GM23338 (cell line): Measurements from ENCODE around the gene PARD6B. TPM values are rescaled to one million over a fixed set of nuclear protein-coding genes. Genes with fewer than 3 reads are reported as not detected.
"Not testable (repeated sequence)": the region's sequence is repeated elsewhere in the genome, so short reads cannot be mapped to it uniquely, and the experiment has no call there.

Experiments used
- ATAC-seq: fragments of 200-7000 bp; cut with Tn5 transposase; 3 replicates; pipeline ENCODE4 v1.9.1; 2020
- DNase-seq: peaks from one replicate; pipeline ENCODE4 v3.0.0-alpha.2; 2015; ENCODE audit warnings: low spot score
- H2AFZ ChIP-seq: fragments of 200-600 bp; sonication (generic); 2 replicates; pipeline ENCODE4 v1.8.0; 2016; ENCODE audit warnings: antibody characterized with exemption, mild to moderate bottlenecking, moderate library complexity
- H3F3A ChIP-seq: fragments of 200-600 bp; sonication (generic); replicated peaks from 2 replicates; pipeline ENCODE4 v1.8.0; 2017; ENCODE audit warnings: antibody characterized with exemption, mixed run types, low read depth
- H3K27ac ChIP-seq: fragments of 200-600 bp; sonication (generic); 2 replicates; pipeline ENCODE4 v1.6.1; 2016; ENCODE audit warnings: low read depth
- H3K27me3 ChIP-seq: fragments of 200-600 bp; sonication (generic); 2 replicates; pipeline ENCODE4 v1.8.0; 2016; ENCODE audit warnings: mild to moderate bottlenecking, mixed run types, moderate library complexity; ENCODE audit not compliant: insufficient read depth
- H3K36me3 ChIP-seq: fragments of 200-600 bp; sonication (generic); 2 replicates; pipeline ENCODE4 v1.8.0; 2016; ENCODE audit warnings: mild to moderate bottlenecking; ENCODE audit not compliant: insufficient read depth
- H3K4me1 ChIP-seq: fragments of 200-600 bp; sonication (generic); 2 replicates; pipeline ENCODE4 v1.8.0; 2016; ENCODE audit warnings: mild to moderate bottlenecking, moderate library complexity; ENCODE audit not compliant: insufficient read depth
- H3K4me2 ChIP-seq: fragments of 200-600 bp; sonication (generic); 2 replicates; pipeline ENCODE4 v1.7.1; 2017; ENCODE audit warnings: mixed run types
- H3K4me3 ChIP-seq: fragments of 200-600 bp; sonication (generic); 2 replicates; pipeline ENCODE4 v1.6.1; 2016; ENCODE audit warnings: mixed run types
- H3K79me2 ChIP-seq: fragments of 200-600 bp; sonication (generic); replicated peaks from 2 replicates; pipeline ENCODE4 v1.8.0; 2017; ENCODE audit warnings: mild to moderate bottlenecking; ENCODE audit not compliant: insufficient read depth
- H3K9me2 ChIP-seq: fragments of 200-600 bp; sonication (generic); 2 replicates; pipeline ENCODE4 v1.8.0; 2017; ENCODE audit not compliant: insufficient read depth
- H4K20me1 ChIP-seq: fragments of 200-600 bp; sonication (generic); replicated peaks from 2 replicates; pipeline ENCODE4 v1.8.0; 2017; ENCODE audit warnings: mild to moderate bottlenecking; ENCODE audit not compliant: insufficient read depth
- H3K27ac Mint-ChIP-seq: 2 replicates; pipeline ENCODE4 v1.8.0; 2020; ENCODE audit warnings: inconsistent platforms, mild to moderate bottlenecking, moderate library complexity, mixed read lengths
- H3K27me3 Mint-ChIP-seq: 3 replicates; pipeline ENCODE4 v1.8.0; 2022; ENCODE audit warnings: low read depth, mild to moderate bottlenecking, moderate library complexity, mixed read lengths, inconsistent platforms; ENCODE audit not compliant: insufficient read depth, poor library complexity
- H3K36me3 Mint-ChIP-seq: 3 replicates; pipeline ENCODE4 v1.8.0; 2021; ENCODE audit warnings: low read depth, mild to moderate bottlenecking, inconsistent platforms, moderate library complexity, mixed read lengths
- H3K4me1 Mint-ChIP-seq: 3 replicates; pipeline ENCODE4 v1.8.0; 2020; ENCODE audit warnings: mild to moderate bottlenecking, inconsistent platforms, mixed read lengths
- H3K4me3 Mint-ChIP-seq: 3 replicates; pipeline ENCODE4 v1.8.0; 2021; ENCODE audit warnings: moderate library complexity, mild to moderate bottlenecking, inconsistent platforms, mixed read lengths
- H3K9me3 Mint-ChIP-seq: 3 replicates; pipeline ENCODE4 v1.8.0; 2020; ENCODE audit warnings: moderate library complexity, mild to moderate bottlenecking, inconsistent platforms, mixed read lengths
- CREB1 ChIP-seq: fragments of 250-450 bp; sonication (Bioruptor Pico); IDR thresholded peaks from 2 replicates; pipeline ENCODE4 v1.5.0; 2020; ENCODE audit warnings: low read depth, mild to moderate bottlenecking, moderate library complexity
- ETS1 ChIP-seq: IDR thresholded peaks from 2 replicates; pipeline ENCODE4 v1.6.1; 2016; ENCODE audit warnings: antibody characterized with exemption
- EZH2phosphoT487 ChIP-seq: fragments of 200-600 bp; sonication (generic); IDR thresholded peaks from one replicate; pipeline ENCODE4 v1.8.1; 2018; ENCODE audit warnings: antibody characterized with exemption; ENCODE audit not compliant: unreplicated experiment
- POLR2AphosphoS5 ChIP-seq: IDR thresholded peaks from 2 replicates; pipeline ENCODE4 v1.6.1; 2016; ENCODE audit warnings: antibody characterized with exemption, low read depth
- REST ChIP-seq: IDR thresholded peaks from one replicate; pipeline ENCODE4 v1.6.1; 2018; ENCODE audit warnings: antibody characterized with exemption; ENCODE audit not compliant: unreplicated experiment
- STAT1 ChIP-seq: IDR thresholded peaks from one replicate; pipeline ENCODE4 v1.6.1; 2016; ENCODE audit warnings: antibody characterized with exemption; ENCODE audit not compliant: unreplicated experiment
- ZNF114 ChIP-seq: fragments of 250-450 bp; sonication (Bioruptor Pico); IDR thresholded peaks from 2 replicates; pipeline ENCODE4 v1.5.0; 2020; ENCODE audit warnings: mild to moderate bottlenecking, moderate library complexity
- polyA plus RNA-seq: library from polyadenylated mRNA; unstranded; fragments of >200 nt; fragmentation: Nextera tagmentation; extraction: Ambion mirVana; gene quantifications from 2 replicates; pipeline ENCODE4 v1.2.1, GENCODE V29; 2016
- total RNA-seq: library from RNA; depleted of rRNA; stranded (reverse); fragments of >200 nt; shearing (Covaris generic); gene quantifications from 2 replicates; pipeline ENCODE4 v1.2.3, GENCODE V29; 2014

PARD6B gene
- total and polyA plus RNA-seq, 2 experiments from 2014 or later: 23.5 to 29.2 TPM

- TF ChIP-seq CREB1 (CRISPR knock-in tag) (no peak), POLR2AphosphoS5 (no peak), ETS1 (no peak)
These were observed 44.9 kb downstream of the PARD6B start (continued) for GRCh38 chr20:50776122-50776817.

- Histone ChIP-seq H3K4me3 (no peak overlapping the region), H3K9me2 (no peaks in the 10 kb centered on the region), H2AFZ (no peak overlapping the region), H3K79me2 (no peaks in the 10 kb centered on the region), H3F3A (no peaks in the 10 kb centered on the region), H3K27ac (no peak overlapping the region), H3K4me1 (no peaks in the 10 kb centered on the region), H3K36me3 (no peaks in the 10 kb centered on the region), H4K20me1 (no peaks in the 10 kb centered on the region), H3K27me3 (no peaks in the 10 kb centered on the region), H3K4me2 (no peak overlapping the region)
- H3K9me3 Mint-ChIP-seq: no peaks in the 10 kb centered on the region
- H3K36me3 Mint-ChIP-seq: no peaks in the 10 kb centered on the region
- peaks cover 2% of the 10 kb centered on the region for H3K27me3 Mint-ChIP-seq
- H3K4me3 Mint-ChIP-seq: no peak overlapping the region
- peaks cover 3% of the 10 kb centered on the region; the same call in 1 of the 3 replicates for H3K4me1 Mint-ChIP-seq
- no peak overlapping the region for H3K27ac Mint-ChIP-seq
- DNase-seq (no peak), ATAC-seq (no peak)
- no peak for TF ChIP-seq STAT1
- TF ChIP-seq EZH2phosphoT487: no peak
- no peak for TF ChIP-seq REST
- TF ChIP-seq ZNF114 (CRISPR knock-in tag): no peak
These were observed 46.0 kb downstream of the PARD6B start for GRCh38 chr20:50777373-50777772.

- not testable (repeated sequence) for H3K4me2 ChIP-seq, H3K27me3 ChIP-seq, H3K9me2 ChIP-seq, H3K4me3 ChIP-seq, H3K79me2 ChIP-seq, ATAC-seq, H3K27ac Mint-ChIP-seq, H3F3A ChIP-seq, H4K20me1 ChIP-seq, H3K27me3 Mint-ChIP-seq, H3K4me3 Mint-ChIP-seq, H2AFZ ChIP-seq, DNase-seq, H3K36me3 Mint-ChIP-seq, H3K36me3 ChIP-seq, H3K4me1 ChIP-seq, H3K27ac ChIP-seq, H3K4me1 Mint-ChIP-seq
- H3K9me3 Mint-ChIP-seq: peaks cover 13% of the 10 kb centered on the region
These were observed 47.6 kb downstream of the PARD6B start for GRCh38 chr20:50778994-50779393.
